ENCODE measurements around the gene NMRAL1.
A peak's percentile ranks its signal among the peaks of the same experiment; 100 is the strongest.

The NMRAL1 gene

DNA sequence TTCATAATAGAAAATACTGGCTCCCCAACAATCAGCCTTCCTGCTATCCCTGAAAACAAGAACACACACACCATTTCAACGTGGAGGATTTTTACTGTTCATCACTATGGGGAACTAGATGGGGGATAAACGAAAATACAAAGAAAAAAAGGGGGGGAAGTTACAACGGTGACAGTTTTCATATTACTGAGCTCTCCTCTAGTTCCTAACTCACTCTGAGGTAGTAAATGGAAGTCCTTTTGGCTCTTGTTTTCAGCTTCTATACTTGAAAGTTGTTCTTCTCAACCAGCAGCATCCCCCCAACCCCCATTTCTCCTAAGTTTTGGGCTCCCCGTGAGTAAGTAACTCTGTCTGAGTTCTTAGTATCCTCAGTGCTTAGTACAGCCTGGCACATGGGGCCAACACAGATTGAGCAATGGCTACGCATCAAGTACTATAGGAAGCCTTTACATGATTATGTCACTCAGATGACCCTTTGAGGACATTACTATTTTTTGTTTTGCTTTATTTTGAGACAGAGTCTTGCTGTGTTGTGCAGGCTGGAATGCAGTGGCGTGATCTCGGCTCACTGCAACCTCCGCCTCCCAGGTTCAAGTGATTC lies 53.8 kb downstream of the NMRAL1 start:
- DNase-seq = no peak

DNA sequence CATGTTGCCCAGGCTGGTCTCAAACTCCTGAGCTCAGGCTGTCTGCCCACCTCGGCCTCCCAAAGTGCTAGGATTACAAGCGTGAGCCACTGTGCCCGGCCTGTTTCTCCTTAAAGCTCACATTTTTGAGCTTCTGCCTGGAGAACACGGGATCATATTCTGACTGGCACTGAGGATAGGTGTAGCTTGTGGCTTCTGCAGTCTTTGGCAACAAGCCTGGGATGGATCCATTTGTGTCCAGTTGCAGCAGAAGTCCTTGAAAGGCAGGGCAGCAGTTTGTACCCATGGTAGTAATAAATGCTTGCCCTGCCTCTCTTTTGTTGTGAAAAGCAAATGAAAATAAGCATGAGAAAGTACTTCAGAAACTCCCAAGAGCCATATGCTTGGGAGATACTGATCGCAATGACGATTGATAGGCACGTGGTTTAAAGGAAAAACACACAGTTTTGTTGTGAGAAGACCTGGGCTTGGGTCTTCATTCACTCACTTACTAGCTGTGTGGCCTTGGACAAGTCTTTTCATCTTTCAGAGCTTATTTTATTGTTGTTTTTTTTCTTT lies 54.9 kb downstream of the NMRAL1 start:
- no peak for DNase-seq

DNA sequence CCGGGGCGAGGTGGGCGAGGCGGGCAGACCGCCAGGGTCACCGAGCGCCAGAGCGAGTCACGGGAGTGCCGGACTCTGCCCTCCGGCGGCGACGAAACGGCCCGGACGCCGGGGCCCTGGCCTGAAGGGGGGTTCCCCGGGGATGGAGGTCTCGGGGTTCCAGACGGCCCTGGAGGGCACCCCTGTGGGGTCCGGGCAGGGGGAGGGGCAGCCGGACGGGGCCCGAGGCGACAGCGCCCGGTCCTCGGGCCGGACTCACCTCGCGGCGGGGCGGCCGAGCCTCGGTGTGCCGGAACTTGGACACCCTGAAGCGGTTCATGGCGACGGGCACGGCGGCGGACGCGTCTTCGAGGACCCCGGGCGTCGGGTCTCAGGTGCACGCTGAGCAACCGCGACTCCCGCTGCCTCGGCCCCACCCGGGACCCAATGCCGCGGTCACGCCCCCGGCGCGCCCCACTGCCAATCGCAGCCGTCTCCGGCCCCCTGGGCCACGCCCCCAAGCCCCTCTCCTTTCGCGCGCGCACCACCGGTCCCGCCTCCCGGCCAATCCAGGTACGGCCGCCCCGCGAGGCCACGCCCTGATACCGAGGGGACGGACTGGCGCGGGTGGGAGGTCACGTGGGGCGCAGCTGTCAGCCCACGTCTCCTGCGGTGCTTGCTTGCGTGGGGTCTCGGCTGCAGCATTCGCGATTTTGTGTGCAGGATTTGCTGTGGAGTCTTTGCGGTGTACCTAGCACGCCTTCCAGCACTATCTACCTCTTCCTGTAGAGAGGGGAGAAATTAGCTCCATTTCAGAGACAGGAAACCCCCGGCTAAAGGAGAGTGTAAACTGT lies 58.0 kb downstream of the NMRAL1 start, which contains the start of gene CORO7:
CORO7 (minus strand) TSS at position 397 of the 833 bp plus-strand sequence; CDS start at position 319, 78 bp downstream.
- peak; percentile 96 for DNase-seq

DNA sequence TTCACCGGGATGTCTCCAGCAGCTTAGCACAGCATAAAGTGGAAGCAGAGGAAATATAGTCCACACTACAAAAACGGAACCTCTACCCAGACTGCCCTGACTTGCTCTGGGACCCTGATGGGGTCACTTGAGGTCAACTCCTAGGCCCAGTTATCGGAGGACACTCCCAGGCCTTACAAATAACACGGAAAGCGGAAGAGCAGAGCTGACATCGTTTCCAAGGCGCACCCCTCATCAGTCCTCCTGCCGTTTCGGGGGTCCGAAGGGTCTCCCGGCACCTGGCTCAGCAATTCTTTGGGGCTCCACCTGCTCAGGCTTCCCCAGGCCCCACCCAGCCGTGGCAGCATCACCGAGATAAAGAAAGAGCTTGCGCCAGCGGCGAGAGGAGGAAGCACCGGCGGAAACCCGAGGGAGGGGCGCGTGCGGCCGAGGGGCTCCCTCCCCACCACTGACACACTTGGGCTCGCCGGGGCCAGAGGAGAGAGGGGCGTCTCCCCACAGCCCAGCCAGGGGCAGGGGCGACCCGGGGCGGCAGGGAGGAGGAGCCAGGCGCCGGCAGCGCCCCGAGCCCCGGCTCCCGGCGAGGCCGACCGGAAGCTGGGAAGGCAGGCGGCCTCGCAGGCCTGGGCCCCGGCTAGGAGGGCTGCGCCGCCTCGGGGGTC lies 58.8 kb downstream of the NMRAL1 start:
- DNase-seq = peak; percentile 33

DNA sequence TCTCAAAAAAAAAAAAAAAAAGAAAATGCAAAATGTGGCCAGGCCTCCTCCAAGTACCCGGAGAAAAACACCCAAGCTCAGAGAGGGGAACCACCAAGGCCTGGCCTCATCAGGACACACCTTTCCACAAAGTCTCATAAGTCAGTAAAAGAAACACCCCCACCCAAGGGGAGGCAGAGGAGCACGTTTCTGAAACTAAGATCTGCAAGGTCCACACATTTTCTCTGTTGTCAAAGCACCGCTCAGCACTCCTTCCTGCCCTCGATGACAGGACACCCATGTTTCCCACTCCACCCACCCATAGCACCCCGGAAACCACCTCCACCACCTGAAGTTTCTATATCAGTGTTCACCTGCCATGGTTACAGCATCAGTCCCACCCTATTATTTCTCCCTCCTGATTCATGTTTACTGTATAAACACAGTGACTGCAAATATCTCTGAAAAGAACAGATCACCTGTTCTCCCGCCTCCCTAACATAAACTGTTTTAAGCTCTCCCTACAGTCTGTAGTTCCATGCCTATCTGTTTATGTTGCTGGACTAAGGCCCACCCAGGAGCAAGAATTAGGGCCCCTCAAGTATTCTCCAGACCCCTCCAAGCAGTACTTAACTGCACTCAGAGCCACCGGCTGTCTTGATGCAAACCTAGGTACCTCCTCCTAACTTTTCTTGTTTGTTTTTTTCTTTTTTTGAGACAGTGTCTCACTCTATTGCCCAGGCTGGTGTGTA lies 60.1 kb downstream of the NMRAL1 start:
- no peak for DNase-seq

DNA sequence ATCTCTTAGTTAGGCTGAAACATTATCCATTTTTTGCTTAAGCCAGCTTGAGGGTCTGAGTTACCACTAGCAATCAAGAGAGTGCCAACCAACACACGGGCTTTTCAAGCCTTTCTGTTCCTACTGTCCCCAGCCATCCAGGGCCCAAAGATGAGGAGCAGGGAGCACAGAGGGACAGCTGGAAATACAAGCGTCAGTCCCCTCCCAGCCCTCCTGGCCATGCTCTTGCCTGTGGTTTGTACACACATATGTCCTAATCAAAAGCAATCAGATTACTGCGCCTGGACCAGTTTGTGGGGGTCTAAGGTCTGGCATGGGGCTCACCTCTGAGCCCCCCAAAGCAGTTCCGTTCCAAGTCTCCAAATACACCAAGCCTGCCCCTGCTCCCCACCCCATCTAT lies 61.6 kb downstream of the NMRAL1 start:
- no peak for DNase-seq

DNA sequence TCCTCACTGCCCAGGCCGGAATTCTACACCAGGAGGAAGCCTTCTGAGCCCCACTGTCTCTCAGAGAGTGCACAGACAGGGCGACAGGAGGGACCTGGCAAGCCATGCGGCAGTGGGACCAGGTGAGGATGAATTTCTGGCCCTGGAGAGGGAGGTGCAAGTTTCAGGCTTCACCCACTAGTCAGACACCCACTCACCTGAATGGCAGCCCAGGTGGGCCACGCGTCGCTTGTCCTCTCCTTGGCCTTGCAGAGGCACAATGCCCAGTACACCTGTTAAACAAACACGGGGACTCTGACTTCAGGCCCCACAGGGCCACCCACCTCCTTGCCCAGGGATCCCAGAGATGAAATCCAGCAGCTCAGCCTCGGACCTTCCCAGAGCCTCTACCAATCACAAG lies 62.3 kb downstream of the NMRAL1 start:
- DNase-seq = no peak
